GM21619 (cell line): ENCODE results near the gene NOVA2.

ENCODE experiments used
- ATAC-seq: cut with Tn5 transposase; IDR thresholded peaks from one replicate; pipeline ENCODE4 v1.9.1; 2021; ENCODE audit not compliant: unreplicated experiment

The NOVA2 gene

DNA sequence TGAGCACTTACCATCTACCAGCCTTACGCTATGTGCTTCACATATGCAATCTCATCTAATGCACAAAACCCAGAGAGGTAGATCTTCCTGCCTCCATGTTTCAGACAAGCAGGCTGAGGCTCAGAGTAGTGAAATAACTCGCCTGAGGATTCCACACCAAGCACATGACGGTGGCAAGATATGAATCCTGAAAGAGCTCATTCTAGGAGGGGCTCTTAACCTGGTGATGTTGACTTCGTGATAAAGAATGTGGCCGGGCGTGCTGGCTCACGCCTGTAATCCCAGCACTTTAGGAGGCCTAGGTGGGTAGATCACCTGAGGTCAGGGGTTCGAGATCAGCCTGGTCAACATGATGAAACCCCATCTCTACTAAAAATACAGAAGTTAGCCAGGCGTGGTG lies 5.0 kb downstream of the NOVA2 start:
- ATAC-seq, result no peak

DNA sequence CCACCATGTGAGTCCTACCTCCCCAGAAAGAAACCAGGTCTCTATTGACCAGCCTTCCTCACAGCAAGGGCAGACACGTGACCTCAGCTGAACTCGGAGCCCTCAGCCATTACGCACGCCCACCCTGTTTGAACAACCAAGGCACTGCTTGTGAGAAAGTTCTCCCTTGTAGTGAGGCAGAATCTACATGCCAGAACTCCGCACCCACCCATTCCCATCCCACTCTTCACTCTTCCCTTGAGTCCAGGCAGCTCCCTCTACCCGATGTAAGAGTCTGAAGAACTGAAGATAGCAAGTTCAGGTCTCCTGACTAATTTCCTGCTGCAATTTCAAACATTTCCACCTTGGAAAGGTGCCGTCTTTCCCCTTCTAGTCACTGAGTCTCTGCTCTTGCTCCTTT lies 6.4 kb downstream of the NOVA2 start:
- no peak for ATAC-seq

DNA sequence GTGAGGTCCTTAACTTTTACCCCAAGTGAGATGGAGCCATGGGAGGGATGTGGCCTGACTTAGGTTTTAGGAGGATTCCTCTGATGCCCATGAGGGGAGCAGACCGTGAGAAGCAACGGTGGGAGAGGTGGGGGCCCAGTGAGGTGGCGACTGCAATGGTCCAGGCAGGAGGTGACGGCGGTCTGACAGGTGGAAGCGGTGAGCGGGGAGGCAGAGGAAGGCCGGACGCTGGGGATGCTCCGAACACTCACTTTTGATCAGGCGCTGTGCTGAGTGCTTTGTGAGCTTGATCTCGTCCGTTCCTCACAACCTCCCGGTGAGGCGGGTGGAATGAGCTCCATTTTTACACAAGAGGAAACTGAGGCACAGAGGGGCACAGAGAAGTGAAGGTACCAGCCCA lies 11.6 kb downstream of the NOVA2 start:
- ATAC-seq, result no peak

DNA sequence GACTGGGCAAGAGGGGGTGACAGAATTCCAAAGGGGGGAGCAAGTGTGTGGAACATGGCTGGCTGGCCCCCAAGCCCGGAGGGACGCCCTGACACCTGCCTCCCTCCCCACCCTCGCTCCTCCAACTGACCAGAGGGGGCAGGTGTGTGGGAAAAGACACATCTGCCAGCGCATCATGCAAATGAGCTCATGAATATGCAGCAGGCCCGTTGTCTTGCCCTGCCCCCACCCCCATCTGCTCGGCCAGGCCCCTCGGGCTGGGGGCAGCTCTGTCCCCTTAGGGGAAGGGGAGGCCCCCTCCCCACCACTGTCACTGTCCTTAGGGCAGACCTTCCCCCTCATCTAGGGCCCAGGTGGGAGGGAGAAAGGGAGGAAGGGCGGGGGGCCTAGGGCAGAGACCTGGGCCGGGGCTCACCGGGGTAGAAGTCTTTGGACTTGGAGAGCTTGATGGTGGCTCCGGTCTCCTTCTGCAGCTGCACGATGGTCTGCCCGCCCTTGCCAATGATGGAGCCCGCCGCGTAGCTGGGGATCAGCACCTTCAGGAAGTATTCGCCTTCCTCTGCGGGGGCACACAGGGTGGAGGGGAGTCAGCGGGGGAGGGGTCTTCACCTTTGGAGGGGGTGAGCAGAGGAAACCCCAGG lies 12.9 kb downstream of the NOVA2 start:
- ATAC-seq, result no peak

DNA sequence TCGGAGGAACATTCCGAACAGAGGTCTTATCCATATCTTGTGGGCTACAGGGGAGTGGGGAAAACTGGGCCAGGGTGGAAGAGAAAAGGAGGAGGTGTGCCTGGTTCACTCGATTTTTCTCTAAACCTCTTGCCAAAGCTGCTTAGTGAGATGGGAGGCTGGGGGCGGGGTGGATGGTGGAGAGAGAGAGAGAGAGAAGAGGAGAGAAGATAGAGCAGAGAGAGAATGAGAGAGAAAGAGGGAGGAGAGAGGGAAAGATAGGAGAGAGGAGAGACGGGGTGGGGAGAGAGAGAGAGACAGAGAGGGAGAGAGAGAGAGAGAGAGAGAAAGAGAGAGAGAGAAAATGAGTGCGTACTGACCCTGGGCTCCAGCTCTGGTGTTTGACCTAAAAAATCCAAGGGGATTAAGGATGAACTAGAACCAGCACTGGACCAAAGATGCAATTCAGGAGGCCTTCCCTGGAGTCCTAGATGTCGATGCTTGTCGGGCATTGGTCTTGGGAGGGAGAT lies 14.1 kb downstream of the NOVA2 start:
- no peak for ATAC-seq

DNA sequence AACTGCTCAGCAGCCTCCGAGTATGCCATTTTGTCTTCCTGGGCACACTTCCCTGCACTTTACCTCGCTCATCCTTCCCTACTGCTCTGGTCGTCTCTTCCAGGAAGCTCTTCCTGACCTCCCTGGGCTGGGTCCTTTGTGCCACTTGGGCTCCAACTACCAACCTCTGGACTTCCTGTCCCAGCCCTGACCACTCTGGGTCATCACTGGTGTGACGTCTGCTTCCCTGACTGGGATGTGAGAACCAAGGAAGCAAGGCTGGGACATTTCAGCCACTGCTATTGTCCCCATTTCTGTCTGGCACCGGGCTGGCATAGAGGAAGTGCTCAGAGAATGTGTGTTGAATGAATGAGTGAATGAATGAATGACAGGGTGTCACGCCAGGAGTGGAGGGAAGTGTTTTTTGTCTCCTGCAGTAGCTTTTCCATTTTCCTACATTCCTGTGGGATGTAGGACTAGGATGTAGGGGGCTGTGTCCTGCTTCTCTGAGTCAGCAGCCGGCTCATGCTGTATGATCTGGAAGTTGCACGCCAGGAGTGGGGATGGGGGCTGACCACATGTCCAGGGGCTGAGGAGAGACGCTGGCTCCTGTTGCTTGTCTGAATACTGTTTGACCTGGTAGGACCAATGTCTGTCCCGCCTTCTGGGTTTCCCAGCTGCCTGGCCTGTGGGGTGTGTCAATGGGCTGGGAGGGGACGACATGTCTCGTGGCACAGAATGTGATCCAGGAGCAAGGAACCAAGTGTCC lies 14.7 kb downstream of the NOVA2 start:
- ATAC-seq, result no peak

DNA sequence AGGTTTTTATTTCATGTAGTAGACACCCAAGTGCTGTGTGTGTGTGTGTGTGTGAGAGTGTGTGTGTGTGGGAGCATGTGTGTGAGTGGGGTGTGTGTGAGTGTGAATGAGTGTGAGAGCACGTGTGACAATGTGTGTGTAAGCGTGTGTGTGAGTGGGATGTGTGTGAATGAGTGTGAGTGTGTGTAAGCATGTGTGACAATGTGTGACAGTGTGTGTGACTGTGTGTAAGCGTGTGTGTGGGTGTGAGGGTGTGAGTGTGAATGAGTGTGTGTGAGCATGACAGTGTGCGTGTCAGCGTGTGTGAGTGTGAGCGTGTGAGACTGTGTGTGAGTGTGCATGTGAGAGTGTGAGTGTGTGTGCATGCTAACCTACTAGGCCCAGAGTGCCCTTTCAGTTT lies 15.3 kb downstream of the NOVA2 start:
- no peak for ATAC-seq

DNA sequence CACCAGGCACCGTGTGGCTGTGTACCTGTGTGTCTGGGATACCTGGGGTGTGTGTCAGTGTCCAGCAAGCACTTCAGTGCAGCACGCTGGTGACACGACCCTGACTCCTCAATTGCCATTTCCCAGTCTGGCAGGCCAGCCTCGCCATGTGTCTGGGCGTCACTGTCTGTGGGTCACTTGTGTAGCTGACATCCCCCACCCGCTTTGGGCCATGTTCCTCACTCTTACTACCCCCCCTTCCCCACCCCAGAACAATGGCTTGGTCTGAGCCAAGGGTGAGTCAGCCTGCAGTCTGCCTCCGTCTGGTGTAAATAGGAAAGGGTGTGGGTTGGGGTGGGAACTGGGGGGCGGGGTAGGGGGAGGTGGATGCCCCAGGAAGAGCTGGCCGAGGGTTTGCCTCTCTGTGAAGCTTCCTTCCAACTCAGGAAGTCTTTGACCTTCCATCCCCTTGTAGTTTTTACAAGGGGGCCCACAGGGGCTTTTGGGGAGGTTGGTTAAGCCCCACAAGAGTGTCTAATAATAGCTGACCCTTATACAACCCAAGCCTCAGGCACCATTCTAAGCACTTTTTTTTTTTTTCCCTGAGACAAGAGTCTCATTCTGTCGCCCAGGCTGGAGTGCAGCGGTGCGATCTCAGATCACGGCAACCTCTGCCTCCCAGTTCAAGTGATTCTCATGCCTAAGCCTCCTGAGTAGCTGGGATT lies 17.6 kb downstream of the NOVA2 start:
- ATAC-seq, result no peak

DNA sequence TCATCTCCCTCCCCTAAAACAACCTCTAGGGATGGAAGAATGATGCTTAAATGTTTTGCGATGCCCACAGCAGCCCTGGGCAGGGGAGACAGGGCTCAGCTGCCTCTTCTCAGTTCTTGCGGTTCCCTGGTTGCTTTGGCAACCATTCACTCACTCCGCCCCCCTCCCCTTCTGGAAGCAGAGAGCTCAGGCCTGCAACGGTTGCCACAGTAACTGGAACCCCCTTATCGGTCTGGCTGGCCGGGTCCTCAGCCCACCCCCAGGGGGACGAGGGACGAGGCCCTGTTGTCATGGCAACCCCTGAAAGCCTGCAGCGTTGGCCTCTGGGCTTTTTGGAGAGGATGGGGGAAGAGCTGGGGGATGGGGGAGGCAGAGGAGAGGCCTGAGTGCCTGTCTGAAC lies 19.5 kb downstream of the NOVA2 start:
- no peak for ATAC-seq

DNA sequence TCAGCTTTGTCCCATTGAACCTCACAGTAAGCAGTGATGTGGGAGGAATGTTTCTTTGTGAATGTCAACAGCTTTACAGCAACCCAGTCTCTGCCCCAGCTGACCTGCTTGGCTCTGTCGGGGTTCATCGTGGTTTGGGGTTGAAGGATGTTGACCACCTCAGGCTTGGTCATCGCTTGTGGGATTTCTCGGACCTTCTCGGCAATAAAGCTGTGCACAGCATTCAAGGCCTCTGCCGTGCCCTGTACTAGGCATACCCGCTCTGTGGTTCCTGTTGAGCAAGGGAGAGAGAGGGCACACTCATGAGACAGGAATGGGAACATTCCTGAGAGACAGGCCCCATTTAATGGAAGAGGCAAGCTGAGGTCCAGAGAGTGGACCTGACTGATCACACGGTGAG lies 20.0 kb downstream of the NOVA2 start:
- ATAC-seq, result no peak

DNA sequence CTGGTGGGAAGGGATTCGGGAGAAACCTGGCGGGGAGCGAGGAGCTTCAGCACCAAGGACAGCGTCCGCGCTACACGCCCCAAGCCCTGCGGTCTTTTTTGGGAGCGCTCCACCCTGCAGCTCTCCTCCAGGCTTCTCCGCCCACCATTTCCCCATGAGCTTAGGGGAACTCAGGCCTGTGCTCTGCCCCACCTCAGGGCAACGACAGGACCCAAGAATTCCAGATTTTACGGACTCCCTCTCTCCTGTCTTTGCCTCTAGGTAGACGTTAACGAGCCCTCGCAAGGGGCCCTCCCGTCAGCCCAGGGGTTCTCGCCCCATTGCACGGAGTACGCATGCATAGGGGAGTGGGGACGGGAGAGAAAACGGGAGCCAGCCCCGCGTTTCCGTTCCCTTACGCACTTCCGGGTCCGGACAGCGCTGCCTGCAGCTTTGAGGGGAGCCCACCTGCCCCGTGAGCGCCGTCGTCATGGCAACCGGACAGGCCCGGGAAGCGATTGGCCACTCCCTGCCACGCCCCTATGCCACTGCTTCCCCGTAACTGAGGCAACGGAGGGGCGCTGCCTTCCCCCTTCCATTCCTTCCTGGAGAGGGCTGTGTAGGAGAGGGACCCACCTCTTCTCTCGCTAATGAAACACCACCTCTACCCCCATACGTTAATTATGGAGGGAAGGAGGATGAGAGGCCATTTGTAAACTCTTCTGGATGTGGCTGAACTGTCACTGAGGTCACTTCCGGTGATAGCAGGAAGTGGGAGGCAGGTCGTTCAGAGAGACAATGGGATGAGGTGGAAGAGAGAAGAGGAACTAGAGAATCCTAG lies 20.8 kb downstream of the NOVA2 start:
- ATAC-seq, result no peak

DNA sequence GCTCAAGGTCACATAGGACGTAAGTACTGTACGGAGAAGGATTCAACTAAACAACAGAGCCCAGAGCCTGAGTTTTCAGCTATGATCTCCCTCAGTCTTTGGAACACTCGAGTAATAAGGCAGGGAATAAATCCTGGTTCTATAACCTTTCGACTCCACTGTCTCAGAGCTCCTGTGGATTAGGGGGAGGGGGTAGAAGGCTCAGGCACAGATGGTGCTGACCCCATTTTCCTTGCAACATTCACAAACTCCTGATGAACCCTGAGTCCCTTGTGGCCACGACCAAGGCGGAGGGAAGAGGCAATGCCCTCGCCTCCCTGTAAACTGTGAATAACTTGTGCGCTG lies 21.4 kb downstream of the NOVA2 start:
- no peak for ATAC-seq

DNA sequence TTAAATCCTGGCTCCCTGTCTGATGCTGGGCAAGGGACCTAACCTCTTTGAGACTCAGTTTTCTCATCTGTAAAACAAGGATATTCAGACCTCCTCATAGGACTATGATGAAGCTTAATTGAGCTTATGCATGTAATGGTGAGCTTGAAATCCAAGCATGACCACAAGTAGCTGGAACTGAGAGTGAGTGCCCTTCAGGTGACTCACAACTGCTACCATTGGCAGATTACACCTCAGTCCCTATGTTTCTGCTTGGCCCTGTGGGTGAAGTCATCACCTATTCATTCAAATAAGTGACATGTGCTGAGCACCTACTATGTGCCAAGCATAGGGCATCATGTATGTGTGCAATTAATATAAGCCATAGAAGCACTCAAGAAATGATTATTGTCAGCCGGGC lies 25.7 kb downstream of the NOVA2 start:
- ATAC-seq, result no peak

DNA sequence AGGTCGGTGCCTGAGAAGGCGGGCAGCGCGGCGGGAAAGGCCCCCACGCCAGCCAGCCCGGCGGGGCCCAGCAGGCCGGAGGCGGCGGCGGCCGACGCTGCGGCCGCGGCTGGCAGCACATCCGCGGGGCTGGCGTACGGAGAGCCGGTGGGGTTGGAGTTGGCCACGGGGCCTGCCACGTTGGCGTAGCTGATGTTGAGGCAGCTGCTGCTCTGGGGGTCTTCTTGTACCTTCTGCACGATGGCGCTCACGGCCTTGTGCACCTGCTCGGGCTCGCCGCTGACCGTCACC lies 33.2 kb downstream of the NOVA2 start:
- no peak for ATAC-seq

DNA sequence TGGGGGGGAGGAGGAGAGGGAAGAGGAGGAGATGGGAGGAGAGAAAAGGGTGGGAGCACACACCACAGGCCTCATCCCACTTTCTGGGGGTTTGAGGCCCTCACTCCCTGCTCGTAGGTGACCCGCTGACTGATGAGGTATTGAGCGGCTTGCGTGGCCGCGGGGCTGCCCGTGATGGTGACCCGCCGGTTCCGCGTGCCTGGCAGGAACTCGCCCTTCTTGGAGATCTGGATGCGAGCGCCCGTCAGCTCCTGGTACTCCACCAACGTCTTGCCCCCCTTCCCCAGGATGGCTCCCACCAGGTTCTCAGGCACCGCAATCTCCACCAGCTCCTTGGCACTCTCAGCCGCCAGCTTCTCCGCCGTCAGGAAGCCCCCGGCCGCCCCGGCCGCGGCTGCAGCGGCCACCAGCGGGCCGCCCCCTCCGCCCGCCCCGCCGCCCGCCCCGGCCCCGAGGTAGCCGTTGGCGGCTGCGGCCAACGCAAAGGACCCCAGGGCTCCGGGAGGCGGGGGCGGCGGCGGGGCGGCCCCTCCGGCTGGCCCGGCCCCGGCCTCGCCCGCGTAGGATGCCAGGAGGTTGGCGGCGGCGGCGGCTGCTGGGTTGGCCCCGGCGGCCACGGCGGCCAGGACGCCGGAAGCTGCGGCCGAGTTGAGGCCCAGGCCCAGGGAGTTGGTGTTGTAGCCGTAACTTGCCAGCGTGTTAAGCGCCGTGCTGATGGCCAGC lies 33.7 kb downstream of the NOVA2 start:
- ATAC-seq, result no peak

DNA sequence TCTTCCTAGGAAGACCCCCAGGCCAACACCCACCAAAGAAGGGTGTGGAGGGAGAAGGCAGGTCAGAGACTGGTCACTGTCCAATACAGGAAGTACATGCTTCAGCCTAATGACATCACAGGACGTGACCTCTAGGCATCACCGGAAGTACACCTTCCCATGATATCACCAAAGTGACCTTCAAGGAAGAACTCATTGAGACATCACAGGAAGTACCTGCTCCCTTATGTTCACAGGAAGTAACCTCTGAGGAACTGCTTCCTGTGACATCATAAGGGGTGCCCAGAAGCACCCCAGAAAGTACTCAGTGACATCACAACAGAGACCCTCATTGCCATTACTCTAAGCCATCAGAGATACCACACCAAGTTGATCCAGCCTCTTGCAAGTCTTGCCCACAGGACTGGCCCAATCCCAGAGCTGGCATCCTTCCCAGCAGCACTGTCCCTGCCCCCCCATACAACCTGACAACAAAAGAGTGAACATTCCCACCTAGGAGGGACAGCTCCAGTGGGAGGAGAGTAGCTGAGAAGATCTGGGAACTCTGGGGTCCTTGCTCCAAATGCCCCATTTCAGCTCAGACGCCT lies 34.8 kb downstream of the NOVA2 start:
- ATAC-seq, result no peak

DNA sequence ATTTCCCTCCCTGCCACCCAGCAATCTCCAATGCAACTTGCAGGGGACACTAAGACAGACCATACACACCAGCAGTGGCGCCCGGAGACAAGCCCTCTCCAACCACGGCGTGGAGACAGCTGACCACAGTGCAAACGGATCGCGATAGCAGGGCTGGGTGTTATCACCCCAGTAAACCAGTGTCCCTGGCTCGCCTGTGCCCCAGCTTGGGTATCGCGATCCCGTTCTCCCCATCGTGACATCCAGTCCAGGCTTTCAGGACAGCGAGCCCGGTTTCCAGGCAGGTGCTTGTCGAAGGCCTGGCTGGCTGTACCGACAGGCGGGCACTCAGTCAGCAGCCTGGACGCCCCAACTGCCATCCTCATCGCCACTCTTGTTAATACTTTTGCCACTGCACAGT lies 38.4 kb downstream of the NOVA2 start:
- no peak for ATAC-seq

DNA sequence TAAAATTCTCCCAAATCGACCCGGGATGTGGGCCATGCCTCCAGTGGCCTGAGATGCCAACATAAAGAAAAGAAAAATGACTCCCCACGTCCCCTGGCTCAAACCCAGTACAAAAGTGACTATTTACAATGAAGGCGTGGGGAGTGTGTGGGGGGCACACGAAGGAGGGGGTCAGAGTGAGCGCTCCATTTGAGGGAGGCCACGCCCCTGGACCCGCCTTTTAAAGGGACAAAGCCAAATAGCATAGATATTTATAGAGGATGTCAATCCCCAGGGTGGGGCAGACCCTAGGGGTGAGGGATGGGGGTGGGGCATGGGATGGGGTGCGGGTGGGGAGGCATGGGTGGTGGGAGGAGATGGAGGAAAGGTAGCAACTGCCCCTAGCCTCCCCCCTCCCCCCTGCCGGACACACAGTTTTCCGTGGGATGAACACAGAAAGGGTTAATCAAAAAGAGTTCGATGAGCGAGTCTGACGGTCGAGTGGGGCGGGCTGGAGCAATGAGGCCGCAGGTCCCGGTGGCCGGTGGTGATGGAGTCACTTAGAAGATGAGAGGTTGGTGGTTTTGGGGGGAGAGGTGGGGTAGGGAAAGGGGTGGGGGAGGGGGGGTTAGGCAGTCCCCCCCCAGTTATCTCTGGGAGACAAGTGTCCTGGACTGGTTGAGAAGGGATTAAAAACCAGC lies 39.0 kb downstream of the NOVA2 start:
- no peak for ATAC-seq

DNA sequence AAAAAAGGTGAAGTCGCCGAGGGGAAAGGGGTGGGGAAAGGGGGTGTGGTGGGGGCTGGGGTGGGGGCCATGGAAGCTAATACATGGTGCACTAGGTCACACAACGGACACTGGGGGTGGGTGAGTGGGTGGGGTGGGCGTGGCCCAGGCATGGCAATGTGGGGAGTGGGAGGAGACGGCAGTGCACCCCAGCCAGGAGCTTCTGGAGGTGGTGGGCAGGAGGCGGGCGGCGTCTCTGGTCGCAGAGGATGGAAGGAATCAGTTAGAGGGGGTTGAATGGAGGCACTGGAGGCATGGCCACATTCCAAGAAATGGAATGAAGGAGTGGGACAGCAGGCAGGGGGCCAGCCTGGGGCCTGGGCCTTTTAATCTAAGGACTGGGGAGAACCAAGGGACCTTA lies 39.9 kb downstream of the NOVA2 start:
- no peak for ATAC-seq

DNA sequence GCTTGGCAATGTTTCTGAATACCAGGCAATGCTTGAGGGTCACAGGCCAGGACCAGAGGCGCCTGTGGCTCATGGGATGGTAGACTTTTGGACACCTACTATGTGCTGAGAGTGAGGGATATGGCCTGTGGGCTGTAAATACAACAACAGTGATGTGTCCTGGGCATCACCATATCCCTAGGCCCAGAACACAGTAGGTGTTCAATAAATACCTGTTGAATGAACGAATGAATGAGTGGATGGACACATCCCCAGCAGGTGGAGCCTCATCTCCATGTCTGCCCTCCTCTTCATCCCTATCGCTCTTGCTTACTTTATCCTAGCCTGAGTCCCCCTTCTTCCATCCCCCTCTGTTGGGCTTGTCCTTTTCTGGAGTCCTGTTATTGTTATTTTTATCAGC lies 42.6 kb downstream of the NOVA2 start:
- ATAC-seq, result no peak
